G401.6 (cell line): Measurements from ENCODE around the gene CLCC1.
"Not testable (repeated sequence)": the region's sequence is repeated elsewhere in the genome, so short reads cannot be mapped to it uniquely, and the experiment has no call there.

Source experiments
- FAIRE-seq: peaks from 2 replicates; lab custom pipeline; 2012; peaks lifted over from hg19 to GRCh38; lab: Jason Lieb, UNC

The CLCC1 gene, protein sequence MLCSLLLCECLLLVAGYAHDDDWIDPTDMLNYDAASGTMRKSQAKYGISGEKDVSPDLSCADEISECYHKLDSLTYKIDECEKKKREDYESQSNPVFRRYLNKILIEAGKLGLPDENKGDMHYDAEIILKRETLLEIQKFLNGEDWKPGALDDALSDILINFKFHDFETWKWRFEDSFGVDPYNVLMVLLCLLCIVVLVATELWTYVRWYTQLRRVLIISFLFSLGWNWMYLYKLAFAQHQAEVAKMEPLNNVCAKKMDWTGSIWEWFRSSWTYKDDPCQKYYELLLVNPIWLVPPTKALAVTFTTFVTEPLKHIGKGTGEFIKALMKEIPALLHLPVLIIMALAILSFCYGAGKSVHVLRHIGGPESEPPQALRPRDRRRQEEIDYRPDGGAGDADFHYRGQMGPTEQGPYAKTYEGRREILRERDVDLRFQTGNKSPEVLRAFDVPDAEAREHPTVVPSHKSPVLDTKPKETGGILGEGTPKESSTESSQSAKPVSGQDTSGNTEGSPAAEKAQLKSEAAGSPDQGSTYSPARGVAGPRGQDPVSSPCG

DNA sequence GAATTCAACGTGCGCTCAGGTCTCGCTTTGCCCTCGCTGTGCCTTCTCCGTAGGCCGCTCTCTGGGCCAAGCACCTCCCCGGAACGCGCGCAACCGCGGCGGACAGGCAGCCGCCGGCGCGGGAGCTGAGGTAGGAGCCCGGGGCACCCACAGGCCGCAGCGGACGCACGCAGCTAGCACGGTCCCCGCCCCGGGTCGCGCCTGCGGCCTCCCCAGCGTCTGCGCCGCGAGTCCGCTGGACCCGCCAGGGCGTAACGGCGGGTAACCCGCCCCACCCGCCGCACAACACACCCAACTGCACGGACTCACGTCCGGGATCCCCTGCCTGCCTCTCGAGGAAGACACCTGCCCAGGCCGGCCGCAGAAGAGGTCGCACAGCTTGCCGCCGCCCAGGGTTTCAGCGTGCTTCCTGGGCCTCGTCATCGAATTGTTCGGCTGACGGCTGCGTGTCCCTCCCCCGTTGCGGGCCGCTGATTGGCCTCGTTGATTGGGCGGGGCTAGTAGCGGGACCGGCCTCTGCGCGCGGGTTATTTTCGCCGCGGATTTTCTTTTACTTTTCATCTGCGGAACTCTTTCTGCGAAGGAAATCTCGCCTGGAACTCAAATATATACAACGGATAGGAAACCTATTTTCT is at the start of gene CLCC1:
Gene CLCC1, minus strand, starts transcription at position 433 of the 635 bp plus-strand sequence. CDS start 13,047 bp downstream, outside the sequence.
- peak; percentile 88 for FAIRE-seq

DNA sequence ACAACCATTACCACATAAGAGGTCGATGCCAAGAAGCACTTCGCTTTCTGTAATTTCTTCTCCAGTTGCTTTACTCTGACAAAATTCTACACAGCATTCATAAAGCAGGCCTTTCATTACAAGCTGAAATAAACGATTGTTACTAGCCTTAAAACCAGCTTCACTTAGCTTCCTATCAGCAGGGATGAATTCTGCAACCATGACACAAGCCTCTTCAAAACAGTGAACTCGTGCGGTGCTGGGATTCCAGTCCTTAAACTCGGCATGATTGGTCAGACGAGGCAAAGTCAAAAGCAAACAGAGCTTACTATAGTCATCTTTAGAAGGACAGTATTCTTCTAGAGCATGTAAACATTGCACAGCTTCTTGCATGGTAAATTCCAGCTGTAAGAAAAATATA is 48.1 kb upstream of the CLCC1 start:
- FAIRE-seq, result no peak

DNA sequence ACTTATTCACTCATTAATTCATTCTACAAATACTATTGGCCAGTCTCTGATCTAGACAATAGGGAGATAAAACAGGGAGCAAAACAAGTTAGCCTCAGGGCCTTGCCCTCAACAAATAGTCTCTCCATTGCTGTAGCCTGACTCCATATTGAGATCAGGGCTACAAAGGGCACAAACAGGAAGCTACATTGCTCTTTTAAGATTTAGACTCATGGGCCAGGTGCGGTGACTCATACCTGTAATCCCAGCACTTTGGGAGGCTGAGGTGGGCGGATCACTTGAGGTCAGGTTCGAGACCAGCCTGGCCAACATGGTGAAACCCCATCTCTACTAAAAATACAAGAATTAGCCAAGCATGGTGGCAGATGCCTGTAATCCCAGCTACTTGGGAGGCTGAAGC is 33.3 kb upstream of the CLCC1 start:
- not testable (repeated sequence) for FAIRE-seq

DNA sequence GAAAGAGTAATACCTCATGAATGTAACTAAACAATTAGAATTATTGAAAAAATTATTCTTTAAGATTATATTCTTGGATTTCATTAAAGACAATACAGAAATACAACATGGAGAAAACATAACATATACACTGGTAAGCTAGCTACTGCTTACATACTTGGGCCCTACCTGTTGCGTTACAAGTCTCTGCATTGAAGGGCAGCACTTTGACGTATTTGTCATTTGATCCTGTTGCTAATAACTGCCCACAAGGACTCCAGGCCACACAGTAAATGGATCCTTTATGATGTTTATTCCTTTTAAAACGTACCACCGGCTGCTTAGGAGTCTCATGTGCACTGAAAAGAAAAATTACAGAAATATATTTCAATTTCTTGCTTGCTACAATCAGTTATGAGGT is 19.8 kb upstream of the CLCC1 start:
- FAIRE-seq, result no peak

DNA sequence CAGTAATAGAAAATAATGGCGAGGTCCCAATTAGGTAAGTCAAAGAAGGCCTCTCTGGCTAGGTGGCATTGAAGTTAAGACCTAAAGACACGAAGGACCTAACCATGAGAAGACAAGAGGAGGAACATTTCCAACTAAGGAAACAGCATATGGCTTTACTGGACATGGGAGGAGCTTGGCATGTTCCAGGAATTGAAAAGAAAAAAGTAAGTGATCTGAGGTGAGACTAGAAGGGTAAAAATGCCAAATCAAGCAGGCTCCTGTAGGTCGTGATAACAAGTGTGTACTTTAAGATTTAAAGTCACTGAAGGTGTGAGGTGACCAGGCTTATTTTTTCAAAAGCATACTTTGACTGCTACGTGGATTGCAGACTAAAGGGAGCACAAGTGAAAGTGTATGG is 13.4 kb upstream of the CLCC1 start:
- FAIRE-seq, result no peak

DNA sequence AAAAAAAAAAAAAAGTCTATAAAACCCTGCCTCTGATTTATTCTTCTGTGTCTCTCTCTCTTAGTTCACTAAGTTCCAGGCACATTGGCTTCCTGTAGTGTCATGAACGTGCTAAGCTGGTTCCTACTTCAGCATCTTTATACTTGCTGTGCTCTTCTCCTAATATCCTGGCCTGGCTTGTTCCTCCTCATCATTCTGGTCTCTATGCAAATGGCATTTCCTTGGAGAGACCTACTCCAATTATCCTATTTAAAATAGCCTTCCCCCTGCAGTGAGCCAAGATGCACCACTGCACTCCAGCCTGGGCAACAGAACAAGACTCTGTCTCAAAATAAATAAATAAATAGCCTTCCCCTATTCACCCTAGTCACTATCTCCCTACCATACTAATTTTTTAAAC is 9.7 kb upstream of the CLCC1 start:
- no peak for FAIRE-seq

DNA sequence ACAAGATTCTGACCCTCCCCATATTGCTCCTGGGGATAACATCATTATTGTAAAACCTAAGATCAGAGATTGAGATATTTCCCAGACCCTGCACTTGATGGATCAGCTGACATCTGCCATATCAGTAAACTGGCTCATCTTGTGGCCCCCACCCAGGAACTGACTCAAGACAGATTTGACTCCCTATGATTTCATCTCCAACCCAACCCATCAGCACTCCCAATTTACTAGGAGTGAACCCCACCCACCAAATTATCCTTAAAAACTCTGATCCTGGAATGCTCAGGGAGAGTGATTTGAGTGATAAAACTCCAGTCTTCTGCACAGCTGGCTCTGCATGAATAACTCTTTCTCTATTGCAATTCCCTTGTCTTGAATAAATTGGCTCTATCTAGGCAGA is 6.1 kb upstream of the CLCC1 start:
- no peak for FAIRE-seq

DNA sequence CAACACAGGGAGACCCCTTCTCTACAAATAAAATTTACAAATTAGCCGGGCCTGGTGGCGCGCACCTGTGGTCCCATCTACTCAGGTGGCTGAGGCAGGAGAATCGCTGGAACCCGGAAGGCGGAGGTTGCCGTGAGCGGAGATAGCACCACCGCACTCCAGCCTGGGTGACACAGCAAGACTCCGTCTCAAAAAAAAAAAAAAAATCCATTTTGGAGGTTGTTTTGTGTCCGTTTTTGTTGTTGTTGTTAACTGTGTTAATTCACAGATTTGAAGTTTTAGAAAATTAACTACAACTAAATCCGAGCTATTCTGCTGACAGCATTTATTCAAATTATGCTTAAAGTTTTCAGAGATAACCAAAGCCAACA is 618 bp downstream of the CLCC1 start:
- FAIRE-seq, result no peak

DNA sequence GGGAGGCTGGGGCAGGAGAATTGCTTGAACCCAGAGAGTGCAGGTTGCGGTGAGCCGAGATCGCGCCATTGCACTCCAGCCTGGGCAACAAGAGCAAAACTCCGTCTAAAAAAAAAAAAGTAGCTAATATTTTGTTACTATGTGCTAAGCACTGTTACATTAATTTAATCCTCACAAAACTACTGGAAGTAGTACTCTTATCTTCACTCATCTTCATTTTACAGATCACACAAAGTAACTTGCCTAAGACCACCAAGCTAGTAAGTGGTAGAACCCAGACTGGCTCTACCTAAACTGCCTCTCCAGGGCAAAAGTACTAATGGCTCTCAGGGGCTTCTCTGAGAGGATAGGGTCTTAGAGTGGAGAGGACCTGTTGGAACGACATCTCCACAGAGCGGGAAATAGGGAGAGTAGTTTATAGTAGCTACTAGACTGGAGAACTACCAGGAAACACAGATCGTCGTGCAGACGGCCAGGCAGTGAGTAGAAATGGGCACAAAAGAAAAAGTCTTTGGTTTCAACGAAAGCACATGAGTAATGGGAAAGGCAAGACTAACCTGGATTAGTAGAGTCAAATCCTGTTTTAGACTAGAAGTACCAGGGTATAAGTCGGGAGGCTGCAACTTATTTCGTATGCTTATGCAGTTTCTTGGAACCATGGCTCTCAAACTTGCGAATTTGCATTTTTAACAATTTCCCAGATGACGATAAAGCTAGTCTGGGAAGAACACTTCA is 1.4 kb downstream of the CLCC1 start:
- FAIRE-seq, result no peak

DNA sequence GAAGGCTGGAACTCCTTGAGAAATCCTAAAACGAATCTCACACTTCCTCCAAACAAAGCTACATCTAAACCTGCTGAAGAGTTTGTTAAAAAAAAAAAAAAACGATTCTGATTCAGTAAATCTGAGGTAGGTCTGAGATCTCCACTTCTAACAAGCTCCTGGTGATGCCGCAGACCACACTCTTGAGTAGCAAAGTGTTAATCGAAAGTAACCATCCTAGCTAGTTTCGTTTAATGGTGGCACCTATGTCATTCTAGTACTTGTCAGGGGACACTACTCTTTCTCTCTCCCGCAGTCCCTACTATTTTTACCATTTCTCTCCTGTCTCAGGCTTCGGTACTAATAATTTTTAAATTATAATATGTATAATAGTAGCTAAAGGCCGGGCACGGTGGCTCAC is 2.1 kb downstream of the CLCC1 start:
- FAIRE-seq, result no peak

DNA sequence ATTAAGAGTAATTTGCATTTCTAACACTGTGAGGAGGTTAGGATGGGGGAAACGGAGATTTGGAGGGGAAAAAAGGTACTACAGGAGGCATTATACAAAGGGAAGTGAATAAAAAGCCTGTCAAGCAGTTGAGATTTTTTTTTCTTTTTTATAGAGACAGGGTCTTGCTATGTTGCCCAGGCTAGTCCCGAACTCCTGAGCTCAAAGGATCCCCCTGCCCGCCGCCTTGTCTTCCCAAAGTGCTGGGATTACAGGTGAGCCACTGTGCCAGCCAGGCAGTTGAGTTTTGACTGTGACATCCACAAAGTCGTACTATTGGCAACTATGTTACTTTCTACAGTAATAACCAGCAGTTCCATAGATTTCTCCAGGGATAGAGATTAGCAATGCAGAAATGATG is 2.6 kb downstream of the CLCC1 start:
- no peak for FAIRE-seq

DNA sequence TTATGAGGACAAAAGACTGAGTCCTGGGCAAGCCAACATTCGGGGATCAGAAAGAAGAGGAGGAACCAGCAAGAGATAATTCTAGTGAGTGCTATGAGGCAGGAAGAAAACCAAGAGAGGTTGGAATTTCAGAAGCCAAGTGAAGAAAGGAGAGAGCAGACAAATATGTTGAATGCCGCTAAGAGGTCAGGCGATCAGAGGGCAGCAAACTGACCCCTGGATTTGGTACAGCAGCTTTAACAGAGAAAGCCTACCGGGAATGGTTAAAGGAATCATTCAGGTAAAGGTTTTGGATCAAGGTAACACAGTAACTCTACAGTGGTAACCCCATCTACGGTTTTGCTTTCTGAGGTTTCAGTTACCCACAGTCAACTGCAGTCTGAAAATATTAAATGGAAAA is 5.4 kb downstream of the CLCC1 start:
- FAIRE-seq, result no peak

DNA sequence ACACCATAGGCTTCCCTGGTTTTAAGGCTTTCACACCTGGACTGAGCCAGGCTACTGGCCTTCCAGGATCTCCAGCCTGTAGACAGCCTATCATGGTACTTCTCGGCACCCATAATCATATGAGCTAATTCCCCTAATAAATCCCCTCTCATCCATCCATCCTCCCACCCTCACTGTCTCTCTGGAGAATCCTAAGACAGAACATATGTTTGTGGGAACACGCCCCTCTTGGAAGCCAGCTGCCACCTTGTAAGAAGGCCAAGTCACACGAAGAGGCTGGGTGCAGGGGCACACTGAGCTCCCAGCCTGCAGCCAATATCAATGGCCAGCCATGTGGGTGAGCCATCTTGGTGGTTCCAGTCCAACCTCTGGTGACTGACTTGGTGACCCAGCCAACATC is 7.4 kb downstream of the CLCC1 start:
- FAIRE-seq, result no peak

DNA sequence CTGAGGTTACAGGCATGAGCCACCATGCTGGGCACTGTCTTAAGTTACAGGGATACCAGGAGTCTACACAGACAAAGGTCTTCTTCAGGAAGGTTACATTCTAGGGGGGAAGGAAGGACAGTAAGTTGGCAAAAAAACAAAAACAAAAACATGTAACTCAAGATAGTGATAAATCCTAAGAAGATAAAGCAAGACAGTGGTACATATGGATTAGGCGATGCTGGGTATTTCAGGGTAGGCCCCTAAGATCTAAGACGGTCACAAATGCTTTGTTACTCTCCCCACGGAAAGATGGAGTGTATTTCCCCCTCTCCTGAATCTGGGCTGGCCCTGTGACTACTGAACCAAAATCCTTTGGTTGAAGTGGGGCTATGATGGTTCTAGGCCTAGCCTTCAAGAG is 8.2 kb downstream of the CLCC1 start:
- FAIRE-seq, result no peak

DNA sequence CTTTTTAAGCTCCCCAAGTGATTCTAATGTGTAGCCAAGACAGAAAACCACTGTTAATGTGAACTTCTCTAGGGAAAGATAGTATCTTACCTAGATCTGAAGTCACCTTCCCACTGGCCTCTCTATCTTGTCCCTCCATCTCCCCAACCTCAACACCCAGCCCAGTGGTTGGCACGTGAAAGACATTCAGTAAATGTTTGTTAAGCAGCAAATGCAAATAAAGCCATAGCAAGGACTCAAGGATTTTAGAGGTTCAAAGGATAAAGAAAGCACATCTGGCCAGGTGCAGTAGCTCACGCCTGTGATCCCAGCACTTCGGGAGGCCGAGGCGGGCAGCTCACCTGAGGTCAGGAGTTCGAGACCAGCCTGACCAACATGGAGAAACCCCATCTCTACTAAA is 9.8 kb downstream of the CLCC1 start:
- no peak for FAIRE-seq

DNA sequence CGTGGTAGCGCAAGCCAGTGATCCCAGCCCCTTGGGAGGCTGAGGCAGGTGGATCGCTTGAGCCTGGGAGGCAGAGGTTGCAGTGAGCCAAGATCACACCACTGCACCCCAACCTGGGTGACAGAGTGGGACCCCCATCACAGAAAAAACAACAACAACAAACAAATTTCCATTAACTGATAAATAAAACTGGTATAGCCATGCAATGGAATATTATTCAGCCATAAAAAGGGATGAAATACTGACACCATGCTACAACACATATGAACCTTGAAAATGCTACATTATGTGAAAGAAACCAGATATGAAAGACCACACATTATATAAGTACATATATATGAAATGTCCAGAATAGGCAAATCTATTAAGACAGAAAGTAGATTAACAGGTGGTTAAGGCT is 12.0 kb downstream of the CLCC1 start:
- FAIRE-seq, result no peak

DNA sequence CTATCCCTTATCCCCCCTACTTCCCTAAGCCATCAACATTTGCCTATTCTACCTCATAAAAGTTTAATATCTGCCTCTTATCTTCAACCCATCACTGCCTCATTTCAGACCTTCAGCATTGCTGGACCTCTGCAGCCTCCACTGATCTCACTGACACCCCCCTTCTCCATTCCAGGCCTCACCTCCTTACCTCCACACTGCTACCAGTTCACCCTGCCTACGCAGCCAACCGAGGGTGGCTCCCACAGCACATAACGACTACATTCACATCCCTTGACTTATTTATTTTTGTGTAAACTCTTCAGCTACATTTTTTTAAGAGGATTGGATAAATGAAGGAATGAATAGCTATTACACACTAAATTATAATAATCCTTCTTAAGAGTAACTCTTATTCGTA is 14.2 kb downstream of the CLCC1 start:
- no peak for FAIRE-seq

DNA sequence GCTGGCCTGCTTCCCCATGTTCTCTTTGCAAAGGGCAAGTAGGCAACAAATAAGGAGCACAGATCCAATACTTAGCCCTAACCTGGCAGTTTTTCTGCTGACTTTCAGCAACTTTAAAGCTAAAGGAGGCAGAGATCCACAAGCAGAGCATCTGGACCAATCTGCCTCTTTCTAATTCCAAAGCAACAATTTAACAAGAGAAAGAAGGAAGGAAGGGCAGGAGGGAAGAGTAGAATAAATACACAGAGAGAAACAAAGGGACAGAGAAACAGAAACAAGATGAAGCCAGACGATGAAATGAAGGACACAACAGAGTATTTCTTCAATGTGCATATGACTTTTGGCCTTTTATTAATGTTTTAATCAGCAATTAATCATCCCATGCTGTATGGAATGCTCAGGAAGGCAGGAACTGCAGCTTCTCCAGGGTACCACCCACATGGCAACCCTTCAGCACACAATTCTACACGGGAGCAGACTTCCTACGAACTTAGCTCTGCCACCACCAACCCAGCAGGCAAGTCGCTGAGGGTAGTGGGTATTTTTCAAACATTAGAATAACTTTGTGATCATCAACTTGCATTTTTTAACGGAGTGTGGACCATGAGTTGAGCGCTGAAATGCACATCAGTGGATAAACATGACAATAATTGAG is 15.3 kb downstream of the CLCC1 start:
- FAIRE-seq, result no peak

DNA sequence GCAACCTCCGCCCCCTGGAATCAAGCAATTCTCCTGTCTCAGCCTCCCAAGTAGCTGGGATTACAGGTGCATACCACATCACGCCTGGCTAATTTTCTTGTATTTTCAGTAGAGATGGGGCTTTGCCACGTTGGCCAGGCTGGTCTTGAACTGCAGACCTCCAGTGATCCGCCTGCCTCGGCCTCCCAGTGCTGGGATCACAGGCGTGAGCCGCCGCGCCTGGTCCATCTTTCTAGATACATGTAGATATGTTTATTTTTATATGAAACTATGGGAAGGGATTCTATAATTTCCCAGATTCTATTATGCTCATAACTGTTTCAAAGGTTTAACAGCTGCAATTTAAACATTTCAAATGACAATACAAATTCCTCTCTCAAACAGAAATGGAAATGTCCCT is 27.1 kb downstream of the CLCC1 start:
- no peak for FAIRE-seq

DNA sequence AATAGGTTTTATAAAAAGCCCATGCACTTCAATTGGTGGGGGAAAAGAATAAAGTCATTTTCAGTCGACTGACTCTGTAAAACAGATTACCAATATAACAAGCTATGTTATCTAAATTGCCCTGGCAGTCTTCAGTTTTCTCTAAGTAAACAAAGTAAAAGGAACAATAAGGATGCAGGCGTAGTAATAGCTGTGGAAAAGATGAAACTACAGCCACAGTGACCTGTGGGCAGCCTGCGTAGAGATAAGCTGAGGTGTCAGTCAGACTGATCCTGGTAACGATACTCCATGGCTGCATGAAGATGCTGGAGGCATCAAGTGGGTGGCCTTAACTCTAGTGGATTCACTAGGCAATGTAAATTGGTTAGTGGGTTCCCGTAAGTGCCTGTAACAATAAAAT is 29.3 kb downstream of the CLCC1 start:
- FAIRE-seq, result no peak

DNA sequence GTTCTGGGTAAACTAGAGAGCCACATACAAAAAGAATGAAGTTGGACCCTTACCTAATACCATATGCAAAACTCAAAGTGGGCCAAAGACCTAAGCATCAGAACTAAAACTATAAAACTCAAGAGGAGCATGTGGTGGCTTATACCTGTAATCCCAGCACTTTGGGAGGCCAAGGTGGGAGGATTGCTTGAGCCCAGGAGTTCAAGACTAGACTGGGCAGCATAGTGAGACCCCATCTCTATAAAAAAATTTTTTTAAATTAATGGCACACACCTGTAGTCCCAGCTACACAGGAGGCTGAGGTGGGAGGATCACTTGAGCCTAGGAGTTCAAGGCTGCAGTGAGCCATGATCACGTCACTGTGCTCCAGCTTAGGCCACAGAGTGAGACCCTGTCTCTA is 35.7 kb downstream of the CLCC1 start:
- not testable (repeated sequence) for FAIRE-seq

DNA sequence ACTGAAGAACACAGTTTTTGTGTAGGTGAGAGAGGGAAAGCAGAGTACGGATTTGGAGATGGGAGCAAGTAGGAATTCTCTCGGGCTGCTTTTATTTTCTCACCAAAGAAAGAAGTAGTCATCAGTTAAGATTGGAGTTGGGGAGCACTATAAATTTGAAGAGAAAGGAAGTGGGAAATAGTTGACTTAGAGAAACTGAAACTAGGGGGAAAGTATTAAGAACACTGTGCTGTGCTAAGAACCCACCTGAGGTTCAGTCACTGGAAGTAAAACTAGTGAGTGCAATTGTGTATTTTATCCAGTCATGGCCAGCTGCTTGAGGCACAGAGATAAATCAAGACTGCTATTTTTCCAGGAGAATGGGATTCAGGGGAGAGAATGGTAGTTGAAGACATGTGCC is 37.4 kb downstream of the CLCC1 start:
- FAIRE-seq, result no peak

DNA sequence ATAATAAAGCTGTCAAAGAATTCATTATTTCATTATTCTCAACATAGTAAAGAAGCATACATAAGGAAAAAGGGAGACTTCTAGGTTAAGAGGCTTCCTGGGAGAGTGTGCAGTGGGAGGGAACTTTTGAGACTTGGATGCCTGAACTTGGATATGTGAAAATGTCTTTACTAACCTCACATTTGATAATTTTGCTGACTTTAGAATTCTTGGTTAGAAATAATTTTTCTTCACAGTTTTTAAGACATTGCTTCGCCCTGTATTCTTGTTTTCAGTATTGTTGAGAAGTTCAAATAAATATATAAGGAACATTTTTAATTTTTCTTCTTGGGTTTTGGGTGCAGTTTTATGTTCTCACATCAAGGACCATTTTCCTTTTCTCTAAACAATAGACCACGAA is 46.5 kb downstream of the CLCC1 start:
- FAIRE-seq, result no peak
